Glutamatergic neuron (in vitro differentiated cells): ENCODE data around the gene RAB11FIP3. TPM values are rescaled to one million over a fixed set of nuclear protein-coding genes. Genes with fewer than 3 reads are reported as not detected.
"Not testable (repeated sequence)": the region's sequence is repeated elsewhere in the genome, so short reads cannot be mapped to it uniquely, and the experiment has no call there.

ENCODE experiments used
- DNase-seq: peaks from one replicate; pipeline ENCODE4 v3.0.0; 2022
- H3K27ac Mint-ChIP-seq: one replicate; pipeline ENCODE4 v1.8.0; 2020; ENCODE audit warnings: mild to moderate bottlenecking, mixed read lengths, inconsistent platforms; ENCODE audit not compliant: unreplicated experiment
- H3K27me3 Mint-ChIP-seq: one replicate; pipeline ENCODE4 v1.8.0; 2020; ENCODE audit warnings: mild to moderate bottlenecking, moderate library complexity, mixed read lengths, inconsistent platforms; ENCODE audit not compliant: unreplicated experiment
- H3K36me3 Mint-ChIP-seq: one replicate; pipeline ENCODE4 v1.8.0; 2020; ENCODE audit warnings: mild to moderate bottlenecking, mixed read lengths, inconsistent platforms; ENCODE audit not compliant: unreplicated experiment
- H3K4me1 Mint-ChIP-seq: one replicate; pipeline ENCODE4 v1.8.0; 2020; ENCODE audit warnings: mild to moderate bottlenecking, low read depth, mixed read lengths, inconsistent platforms; ENCODE audit not compliant: unreplicated experiment
- H3K4me3 Mint-ChIP-seq: one replicate; pipeline ENCODE4 v1.8.0; 2020; ENCODE audit warnings: mild to moderate bottlenecking, mixed read lengths, inconsistent platforms; ENCODE audit not compliant: unreplicated experiment
- H3K9me3 Mint-ChIP-seq: one replicate; pipeline ENCODE4 v1.8.0; 2020; ENCODE audit warnings: mild to moderate bottlenecking, moderate library complexity, mixed read lengths, inconsistent platforms; ENCODE audit not compliant: unreplicated experiment
- CTCF ChIP-seq: fragments of 200-600 bp; sonication (generic); IDR thresholded peaks from one replicate; pipeline ENCODE4 v1.5.0; 2021; ENCODE audit not compliant: partially characterized antibody, unreplicated experiment
- total RNA-seq: library from RNA; stranded (reverse); fragmentation: NEBNext Ultra II Directional; extraction: Animal tissue kit (Norgen Biotek cat#: 25700); gene quantifications from one replicate; pipeline ENCODE4 v1.2.1, GENCODE V29; 2021; ENCODE audit not compliant: unreplicated experiment

Gene RAB11FIP3
- total RNA-seq, 1 donor from 2014 or later: 103 TPM

GRCh38 chr16:407253-407652, 18.2 kb upstream of the RAB11FIP3 start:
- peaks cover 3% of the 10 kb centered on the region for H3K9me3 Mint-ChIP-seq
- H3K27me3 Mint-ChIP-seq: no peaks in the 10 kb centered on the region
- H3K36me3 Mint-ChIP-seq: no peaks in the 10 kb centered on the region
- no peak for DNase-seq
- H3K4me3 Mint-ChIP-seq: no peak overlapping the region
- no peak for TF ChIP-seq CTCF
- H3K27ac Mint-ChIP-seq: no peak overlapping the region
- peaks cover 5% of the 10 kb centered on the region for H3K4me1 Mint-ChIP-seq

GRCh38 chr16:410516-411178, 14.8 kb upstream of the RAB11FIP3 start:
- Mint-ChIP-seq H3K27ac (no peak overlapping the region), H3K27me3 (no peaks in the 10 kb centered on the region), H3K4me1 (peaks cover 5% of the 10 kb centered on the region), H3K36me3 (no peaks in the 10 kb centered on the region), H3K4me3 (no peak overlapping the region), H3K9me3 (peaks cover 3% of the 10 kb centered on the region)
- TF ChIP-seq CTCF: no peak
- no peak for DNase-seq

- peaks cover 3% of the 10 kb centered on the region for H3K9me3 Mint-ChIP-seq
- DNase-seq: no peak
- TF ChIP-seq CTCF: no peak
- H3K27ac Mint-ChIP-seq: no peak overlapping the region
- peaks cover 5% of the 10 kb centered on the region for H3K4me1 Mint-ChIP-seq
- H3K4me3 Mint-ChIP-seq: no peak overlapping the region
- no peaks in the 10 kb centered on the region for H3K27me3 Mint-ChIP-seq
- H3K36me3 Mint-ChIP-seq: no peaks in the 10 kb centered on the region
Measured at GRCh38 chr16:411576-412265, 13.7 kb upstream of the RAB11FIP3 start.

- no peak for DNase-seq
- peaks cover 3% of the 10 kb centered on the region for H3K4me1 Mint-ChIP-seq
- no peak overlapping the region for H3K27ac Mint-ChIP-seq
- no peaks in the 10 kb centered on the region for H3K27me3 Mint-ChIP-seq
- no peaks in the 10 kb centered on the region for H3K36me3 Mint-ChIP-seq
- peaks cover 1% of the 10 kb centered on the region for H3K9me3 Mint-ChIP-seq
- TF ChIP-seq CTCF: no peak
- no peak overlapping the region for H3K4me3 Mint-ChIP-seq
Measured at GRCh38 chr16:414395-415169, 10.9 kb upstream of the RAB11FIP3 start.

- not testable (repeated sequence) for H3K27me3 Mint-ChIP-seq, H3K36me3 Mint-ChIP-seq, DNase-seq, H3K9me3 Mint-ChIP-seq, H3K27ac Mint-ChIP-seq, H3K4me3 Mint-ChIP-seq, H3K4me1 Mint-ChIP-seq
Measured at GRCh38 chr16:415170-415498, 10.3 kb upstream of the RAB11FIP3 start.

- H3K27ac Mint-ChIP-seq, DNase-seq, H3K9me3 Mint-ChIP-seq, H3K4me3 Mint-ChIP-seq, H3K4me1 Mint-ChIP-seq, H3K36me3 Mint-ChIP-seq: not testable (repeated sequence)
- H3K27me3 Mint-ChIP-seq: peaks cover 15% of the 10 kb centered on the region
Measured at GRCh38 chr16:422179-422578, 3.3 kb upstream of the RAB11FIP3 start.
